Tibial artery (tissue), 4 donors: ENCODE data around the gene XPO5.

Experiments
- DNase-seq, 2 donors: peaks; one replicate each; pipeline ENCODE4 v3.0.0-alpha.2; 2019
- H3K27ac ChIP-seq, 2 donors: fragments of 200-600 bp; sonication (generic) in 1 of 2; 1 replicate in 1 of 2; 2 replicates in 1 of 2; pipeline ENCODE4 v1.5.1; 2018 to 2019; ENCODE audit warnings: mild to moderate bottlenecking in 1 of 2
- H3K27me3 ChIP-seq, 2 donors: fragments of 200-600 bp; sonication (generic) in 1 of 2; one replicate each; pipeline versions ENCODE4 v1.5.1 to v1.6.0; 2016 to 2019
- H3K36me3 ChIP-seq, 3 donors: fragments of 200-600 bp; sonication (generic) in 2 of 3; one replicate each; pipeline ENCODE4 v1.5.1; 2016 to 2019; ENCODE audit warnings: mild to moderate bottlenecking in 2 of 3
- H3K4me1 ChIP-seq, 4 donors: fragments of 200-600 bp; sonication (generic) in 2 of 4; 1 replicate in 3 of 4; 2 replicates in 1 of 4; pipeline ENCODE4 v1.5.1; 2016 to 2019
- H3K4me3 ChIP-seq, 2 donors: fragments of 200-600 bp; sonication (generic) in 1 of 2; 1 replicate in 1 of 2; 2 replicates in 1 of 2; pipeline ENCODE4 v1.5.1; 2018 to 2019; ENCODE audit warnings: mild to moderate bottlenecking in 2 of 2
- H3K9me3 ChIP-seq, 3 donors: fragments of 200-600 bp; sonication (generic) in 1 of 3; one replicate each; pipeline ENCODE4 v1.5.1; 2016 to 2019
- CTCF ChIP-seq, 2 experiments: fragments of 200-600 bp in 1 of 2; fragments of 450-650 bp in 1 of 2; IDR thresholded peaks; one replicate each; pipeline ENCODE4 v1.5.1; 2017 to 2019; ENCODE audit warnings: antibody characterized with exemption in 2 of 2, mild to moderate bottlenecking in 1 of 2, moderate library complexity in 1 of 2
- intact Hi-C: fragments of 100-400 bp; cut with DNase I; formaldehyde crosslinking; loops from one replicate; pipeline ENCODE4 v1.15.0; 2023; ENCODE audit warnings: low total_unique reads

XPO5 gene

GRCh38 chr6:43532201-43532600, 43.6 kb downstream of the XPO5 start:
- Histone ChIP-seq H3K9me3 (no peaks in the 10 kb centered on the region), H3K27me3 (no peaks in the 10 kb centered on the region), H3K27ac (no peak overlapping the region), H3K36me3 (peaks cover 42 to 92% (median 64%) of the 10 kb centered on the region in 3 donors), H3K4me3 (no peak overlapping the region), H3K4me1 (no peaks in the 10 kb centered on the region)
- intact Hi-C loops: no loop called here
- TF ChIP-seq CTCF (IDR thresholded peaks at IDR 0.05): no peak
- DNase-seq: no peak

- TF ChIP-seq CTCF (IDR thresholded peaks at IDR 0.05): no peak
- no peak overlapping the region for H3K27ac ChIP-seq
- peaks cover 59 to 100% (median 97%) of the 10 kb centered on the region in 3 donors for H3K36me3 ChIP-seq
- H3K9me3 ChIP-seq: no peaks in the 10 kb centered on the region
- H3K27me3 ChIP-seq: no peaks in the 10 kb centered on the region
- H3K4me1 ChIP-seq: no peaks in the 10 kb centered on the region
- intact Hi-C loops: no loop called here
- no peak for DNase-seq
- no peak overlapping the region for H3K4me3 ChIP-seq
These were observed 51.3 kb downstream of the XPO5 start for GRCh38 chr6:43524483-43524961.

DNA sequence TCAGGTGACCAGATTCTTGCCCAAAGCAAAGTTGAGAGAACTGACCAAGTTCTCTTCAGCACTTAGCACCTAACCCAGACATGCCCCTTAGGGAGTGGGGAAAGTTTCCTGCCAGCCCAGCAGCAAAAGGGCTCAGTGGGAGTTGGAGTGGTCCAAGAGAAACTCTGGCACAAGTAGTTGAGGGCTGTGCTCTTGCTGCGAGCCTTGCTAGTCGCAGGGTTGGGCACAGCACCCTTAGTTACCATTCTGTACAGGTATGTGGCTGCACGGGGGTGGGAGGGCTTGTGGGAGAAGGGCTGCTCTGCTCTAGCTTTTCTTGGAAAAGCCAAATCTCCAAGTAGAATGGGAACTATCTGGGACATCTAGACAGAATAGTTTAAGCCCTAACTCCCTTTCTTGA, 52.6 kb downstream of the XPO5 start:
- no peak for TF ChIP-seq CTCF (IDR thresholded peaks at IDR 0.05)
- no peaks in the 10 kb centered on the region for H3K27me3 ChIP-seq
- H3K9me3 ChIP-seq: no peaks in the 10 kb centered on the region
- peaks cover 47 to 92% (median 91%) of the 10 kb centered on the region in 3 donors for H3K36me3 ChIP-seq
- intact Hi-C loops: no loop called here
- H3K4me1 ChIP-seq: peaks cover 0 to 6% (median 5%) of the 10 kb centered on the region in 4 donors
- no peak for DNase-seq
- H3K4me3 ChIP-seq: no peak overlapping the region
- H3K27ac ChIP-seq: no peak overlapping the region

DNA sequence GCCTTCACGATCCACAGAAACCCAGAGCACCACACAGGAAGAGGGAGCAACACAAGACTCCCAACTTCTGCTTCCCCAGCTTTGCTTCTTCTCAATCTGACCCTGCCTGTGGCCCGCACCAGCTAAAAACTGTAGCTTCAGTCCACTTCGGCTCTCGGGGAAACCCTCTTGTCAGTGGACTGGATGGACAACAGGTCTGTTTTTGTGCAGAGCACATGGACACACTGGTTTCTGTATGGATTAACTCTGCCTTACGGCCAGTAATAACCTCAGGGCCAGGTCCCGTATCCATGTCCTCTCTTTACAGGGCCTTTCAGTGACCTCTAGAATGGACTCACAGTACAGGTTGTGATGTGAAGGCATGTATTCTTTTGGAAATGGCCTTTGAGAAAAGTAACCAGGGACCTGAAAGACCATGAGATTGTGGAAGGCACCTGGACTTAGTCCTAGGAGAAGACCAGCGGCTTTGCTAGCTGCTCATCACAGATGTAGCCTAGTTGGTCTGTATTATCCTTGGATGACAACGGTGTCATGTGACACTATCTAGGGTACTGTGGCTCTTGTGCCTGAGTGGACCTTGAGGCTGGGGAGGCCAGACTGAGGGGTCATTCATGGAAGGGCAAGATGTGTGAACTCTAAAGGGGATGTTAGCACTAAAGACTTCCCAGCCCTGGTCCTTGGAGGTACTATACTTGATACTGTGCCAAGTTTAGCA, 53.1 kb downstream of the XPO5 start:
- DNase-seq: no peak
- H3K36me3 ChIP-seq: peaks cover 42 to 87% (median 85%) of the 10 kb centered on the region in 3 donors
- H3K27me3 ChIP-seq: no peaks in the 10 kb centered on the region
- H3K4me1 ChIP-seq: peaks cover 0 to 12% (median 11%) of the 10 kb centered on the region in 4 donors
- H3K9me3 ChIP-seq: no peaks in the 10 kb centered on the region
- no peak overlapping the region for H3K27ac ChIP-seq
- no peak overlapping the region for H3K4me3 ChIP-seq
- intact Hi-C loops: no loop called here
- TF ChIP-seq CTCF (IDR thresholded peaks at IDR 0.05): no peak

GRCh38 chr6:43521836-43522235, 54.0 kb downstream of the XPO5 start:
- Histone ChIP-seq H3K27me3 (no peaks in the 10 kb centered on the region), H3K4me3 (no peak overlapping the region), H3K36me3 (peaks cover 33 to 78% (median 76%) of the 10 kb centered on the region in 3 donors), H3K9me3 (no peaks in the 10 kb centered on the region), H3K4me1 (peaks cover 0 to 17% (median 14%) of the 10 kb centered on the region in 4 donors), H3K27ac (no peak overlapping the region)
- no peak for DNase-seq
- intact Hi-C loops: no loop called here
- no peak for TF ChIP-seq CTCF (IDR thresholded peaks at IDR 0.05)
